NCI-H1694 treated with DMSO at 0.1 percent for 48 hours (cell line): ENCODE measurements around the gene TMEM140.
A peak's percentile ranks its signal among the peaks of the same experiment; 100 is the strongest.
"Not testable (repeated sequence)": the region's sequence is repeated elsewhere in the genome, so short reads cannot be mapped to it uniquely, and the experiment has no call there.

Experiments
- DNase-seq: peaks from one replicate; lab custom pipeline; 2025; lab: John Stamatoyannopoulos, UW

TMEM140 gene

DNA sequence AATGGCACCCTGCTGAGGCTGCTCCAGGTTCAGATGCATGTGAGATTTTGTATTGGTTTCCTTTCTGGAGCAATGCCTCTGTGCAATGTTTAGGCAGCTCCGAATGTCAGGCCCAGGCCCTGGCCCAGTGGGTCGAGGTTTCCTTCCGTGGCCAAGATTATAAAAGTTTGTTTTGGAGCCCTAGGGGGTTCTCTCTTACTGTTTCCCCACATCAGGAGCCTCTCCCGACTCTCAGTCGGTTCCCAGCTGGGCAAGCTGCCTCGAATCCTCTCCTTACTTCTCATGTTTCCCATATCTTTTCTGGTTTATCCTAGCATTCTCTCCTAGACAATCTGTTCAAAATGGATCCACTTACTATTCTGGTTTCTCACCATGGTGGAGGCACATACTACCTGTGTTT is 11.0 kb downstream of the TMEM140 start:
- DNase-seq = no peak

DNA sequence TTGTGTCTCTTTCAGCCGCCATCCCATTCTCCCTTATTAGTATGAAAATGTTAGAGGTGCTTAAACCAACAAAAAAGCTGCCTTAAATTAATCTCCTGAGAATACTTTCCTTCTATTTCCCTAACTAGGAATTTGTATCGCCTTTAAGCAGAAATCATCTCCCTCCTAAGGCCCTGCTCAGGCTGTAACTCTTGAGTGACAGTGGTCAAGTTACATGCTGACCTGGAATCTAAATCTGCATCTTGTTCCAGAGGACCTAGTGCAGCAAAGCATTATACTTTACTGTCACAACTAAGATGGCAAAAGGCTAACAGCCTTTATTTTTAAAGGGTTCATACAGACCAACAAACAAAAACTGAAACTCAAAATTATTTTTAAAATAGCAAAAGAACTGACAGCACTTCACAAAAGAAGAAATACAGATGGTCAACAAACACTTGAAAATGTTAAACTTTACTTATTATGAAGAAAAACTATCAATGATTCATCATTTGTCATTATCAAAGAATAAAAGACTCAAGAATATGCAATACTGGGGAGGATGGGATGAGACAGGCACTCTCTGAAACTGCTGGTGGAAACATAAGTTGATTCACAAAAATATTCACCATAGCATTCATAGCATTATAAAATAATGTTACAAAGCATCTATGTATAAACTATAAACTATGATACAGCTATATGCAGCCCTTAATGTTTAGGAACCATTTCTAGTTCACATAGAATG is 11.7 kb downstream of the TMEM140 start:
- DNase-seq = no peak

DNA sequence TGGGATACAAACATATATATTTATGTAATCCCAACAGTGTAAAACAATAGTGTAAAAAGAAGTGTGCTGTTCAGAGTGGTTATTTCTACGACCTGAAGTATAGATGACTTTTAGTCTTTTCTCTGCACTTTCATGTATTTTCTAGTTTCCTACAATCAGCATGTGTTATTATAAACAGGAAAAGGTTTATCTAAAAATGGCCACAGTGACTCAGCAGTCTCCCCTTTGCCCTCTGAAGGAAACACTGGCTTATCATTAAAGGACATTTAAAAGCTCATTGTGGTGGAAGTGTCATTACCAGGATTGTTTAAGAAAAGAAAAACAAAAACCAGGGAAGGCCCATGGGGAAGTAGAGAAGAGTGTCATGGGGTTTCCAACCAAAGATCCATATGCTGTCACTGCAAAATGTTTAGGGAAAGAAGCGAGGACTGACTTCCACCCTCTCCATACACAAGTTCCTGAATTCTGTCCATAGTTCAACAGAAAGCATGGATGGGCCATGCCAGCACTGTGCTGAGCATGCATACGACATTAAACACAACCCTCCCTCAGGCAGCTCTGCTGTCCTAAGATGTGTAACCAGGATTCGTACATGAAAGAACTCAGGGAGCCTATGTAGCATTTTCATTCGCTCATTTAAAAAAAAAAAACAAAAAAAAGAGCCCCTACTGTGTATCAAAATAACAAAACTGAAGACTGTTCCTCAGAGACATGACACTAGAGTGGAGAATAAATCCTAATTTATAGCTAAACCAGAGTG is 12.4 kb downstream of the TMEM140 start:
- no peak for DNase-seq

DNA sequence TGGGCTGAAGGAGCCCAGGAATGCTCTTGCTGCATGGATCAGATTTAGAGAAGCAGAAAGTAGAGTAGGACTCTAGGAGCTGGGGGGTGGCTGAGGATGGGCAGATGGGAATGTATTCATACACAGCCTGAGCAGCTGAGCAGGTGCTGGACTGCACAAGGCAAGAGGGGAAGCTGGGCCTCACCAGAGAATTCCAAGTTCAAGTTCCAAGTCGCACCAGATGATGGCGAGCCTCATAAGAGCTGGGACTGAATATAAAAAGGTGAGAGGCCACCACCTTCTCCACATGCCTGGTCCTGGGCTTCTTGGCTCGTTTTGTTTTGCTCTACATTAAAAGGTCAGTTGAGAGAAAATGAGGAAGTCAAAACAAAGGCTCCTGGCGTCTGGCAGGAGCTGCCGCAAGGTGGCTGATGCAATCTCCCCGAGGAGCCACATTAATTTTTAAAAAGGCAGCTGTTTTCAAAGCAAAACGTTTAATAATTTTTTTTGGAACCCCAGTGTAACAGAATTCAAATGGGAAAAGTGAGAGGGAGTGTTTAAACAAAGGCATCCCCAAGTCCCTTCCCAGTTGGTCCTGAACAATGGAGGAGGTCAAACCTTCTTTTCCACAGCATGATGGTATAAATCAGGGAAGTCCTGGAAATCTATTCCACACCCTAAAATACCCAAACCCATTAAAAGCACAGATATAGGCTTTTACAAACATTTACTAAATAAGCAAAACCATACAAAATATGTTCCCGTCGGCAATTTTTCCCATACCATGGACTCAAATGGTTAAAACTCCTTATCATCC is 13.2 kb downstream of the TMEM140 start:
- DNase-seq = no peak

DNA sequence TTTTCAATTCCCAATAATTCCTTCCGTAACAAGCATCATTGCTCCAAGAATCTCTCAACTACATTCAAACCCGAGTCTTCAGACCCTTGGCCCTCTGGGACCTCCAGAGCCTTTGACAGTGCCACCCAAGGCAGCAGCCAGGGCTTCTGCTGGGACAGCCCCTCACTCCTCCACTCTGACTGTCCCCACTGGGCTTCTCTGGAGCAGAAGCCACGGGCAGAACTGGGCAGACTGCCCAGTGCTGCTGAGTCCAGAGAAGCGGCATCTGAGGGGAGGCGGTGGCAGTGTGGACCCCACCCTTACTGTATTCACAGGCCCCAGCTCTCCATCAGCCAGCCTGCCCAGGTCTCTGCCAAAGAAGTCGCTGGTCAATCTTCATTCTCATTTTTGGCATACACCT is 13.8 kb downstream of the TMEM140 start:
- DNase-seq = no peak

DNA sequence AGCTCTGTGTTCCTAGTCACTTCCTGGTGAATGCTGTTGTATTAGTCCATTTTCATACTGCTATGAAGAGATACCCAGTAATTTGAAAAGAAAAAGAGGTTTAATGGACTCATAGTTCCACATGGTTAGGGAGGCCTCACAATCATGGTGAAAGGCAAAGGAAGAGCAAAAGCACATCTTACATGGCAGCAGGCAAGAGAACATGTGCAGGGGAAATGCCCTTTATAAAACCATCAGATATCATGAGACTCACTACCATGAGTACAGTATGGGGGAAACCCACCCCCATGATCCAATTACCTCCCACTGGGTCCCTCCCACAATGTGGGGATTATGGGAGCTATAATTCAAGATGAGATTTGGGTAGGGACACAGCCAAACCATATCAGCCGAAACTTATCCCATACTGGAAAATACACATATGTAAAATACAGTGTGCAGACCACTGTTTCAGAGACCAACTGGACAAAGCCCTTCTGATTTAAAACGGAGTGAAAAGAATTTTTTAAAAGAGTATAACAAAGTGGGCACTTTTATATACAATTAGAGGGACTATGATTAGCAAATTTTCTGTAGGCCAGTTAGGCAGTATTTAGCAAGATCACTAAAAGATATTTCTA is 14.6 kb downstream of the TMEM140 start:
- DNase-seq = no peak

DNA sequence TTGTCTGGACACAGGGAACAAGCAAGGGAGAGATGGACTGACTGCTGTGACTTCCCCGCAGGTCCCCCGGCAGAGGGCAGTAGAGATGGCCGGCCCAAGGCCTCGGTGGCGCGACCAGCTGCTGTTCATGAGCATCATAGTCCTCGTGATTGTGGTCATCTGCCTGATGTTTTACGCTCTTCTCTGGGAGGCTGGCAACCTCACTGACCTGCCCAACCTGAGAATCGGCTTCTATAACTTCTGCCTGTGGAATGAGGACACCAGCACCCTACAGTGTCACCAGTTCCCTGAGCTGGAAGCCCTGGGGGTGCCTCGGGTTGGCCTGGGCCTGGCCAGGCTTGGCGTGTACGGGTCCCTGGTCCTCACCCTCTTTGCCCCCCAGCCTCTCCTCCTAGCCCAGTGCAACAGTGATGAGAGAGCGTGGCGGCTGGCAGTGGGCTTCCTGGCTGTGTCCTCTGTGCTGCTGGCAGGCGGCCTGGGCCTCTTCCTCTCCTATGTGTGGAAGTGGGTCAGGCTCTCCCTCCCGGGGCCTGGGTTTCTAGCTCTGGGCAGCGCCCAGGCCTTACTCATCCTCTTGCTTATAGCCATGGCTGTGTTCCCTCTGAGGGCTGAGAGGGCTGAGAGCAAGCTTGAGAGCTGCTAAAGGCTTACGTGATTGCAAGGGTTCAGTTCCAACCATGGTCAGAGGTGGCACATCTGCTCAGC is 16.6 kb downstream of the TMEM140 start:
- no peak for DNase-seq

DNA sequence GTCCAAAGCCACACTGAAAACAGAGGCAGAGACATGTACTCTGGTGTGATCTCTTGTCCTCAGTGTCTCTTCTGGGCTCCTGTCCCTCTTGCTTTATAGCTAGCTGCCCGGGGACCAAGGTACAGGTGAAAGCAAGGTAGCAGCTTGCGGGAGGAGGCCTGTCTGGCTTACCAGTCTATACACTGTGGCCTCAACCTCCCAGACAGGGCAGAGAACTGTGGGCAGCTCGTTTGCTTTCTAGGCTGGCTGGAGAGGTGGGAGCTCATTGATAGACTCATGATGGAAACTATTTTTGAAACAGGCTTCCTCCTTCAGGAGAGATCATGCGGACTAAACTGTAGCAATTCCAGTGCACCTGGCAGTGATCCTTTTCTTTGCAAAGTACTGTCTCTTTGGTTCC is 18.0 kb downstream of the TMEM140 start:
- DNase-seq = no peak

DNA sequence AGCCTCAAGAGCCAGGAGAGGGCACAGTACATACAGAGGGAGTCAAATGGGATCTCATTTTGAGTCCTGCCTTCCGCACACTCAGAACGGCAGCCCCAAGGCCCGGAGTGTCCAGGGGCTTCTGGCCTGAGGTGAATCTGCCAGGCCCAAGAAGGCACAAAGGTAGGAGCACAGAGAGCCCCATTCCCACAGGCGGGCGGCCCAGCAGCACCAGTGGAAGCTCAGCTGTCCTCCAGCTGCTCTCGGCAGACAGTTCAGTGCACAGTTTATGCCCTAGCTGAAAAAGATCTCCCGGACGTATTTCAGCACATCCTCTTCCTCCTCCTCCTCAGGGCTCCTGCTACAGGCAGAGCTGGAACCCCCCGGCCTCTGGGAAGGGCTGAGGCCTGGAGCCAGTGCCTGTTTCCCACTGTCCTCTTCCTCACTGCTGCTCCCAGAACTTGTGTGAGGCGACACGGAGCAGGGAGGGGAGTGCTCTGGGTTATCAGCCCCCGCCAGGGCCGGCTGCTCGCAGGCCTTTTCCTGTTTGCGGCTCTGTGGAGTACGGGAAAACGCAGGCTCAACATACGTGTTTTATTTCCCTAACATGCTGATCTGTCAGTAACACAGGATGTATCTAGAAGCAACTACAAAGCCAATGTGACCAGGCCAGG is 18.6 kb downstream of the TMEM140 start:
- no peak for DNase-seq

DNA sequence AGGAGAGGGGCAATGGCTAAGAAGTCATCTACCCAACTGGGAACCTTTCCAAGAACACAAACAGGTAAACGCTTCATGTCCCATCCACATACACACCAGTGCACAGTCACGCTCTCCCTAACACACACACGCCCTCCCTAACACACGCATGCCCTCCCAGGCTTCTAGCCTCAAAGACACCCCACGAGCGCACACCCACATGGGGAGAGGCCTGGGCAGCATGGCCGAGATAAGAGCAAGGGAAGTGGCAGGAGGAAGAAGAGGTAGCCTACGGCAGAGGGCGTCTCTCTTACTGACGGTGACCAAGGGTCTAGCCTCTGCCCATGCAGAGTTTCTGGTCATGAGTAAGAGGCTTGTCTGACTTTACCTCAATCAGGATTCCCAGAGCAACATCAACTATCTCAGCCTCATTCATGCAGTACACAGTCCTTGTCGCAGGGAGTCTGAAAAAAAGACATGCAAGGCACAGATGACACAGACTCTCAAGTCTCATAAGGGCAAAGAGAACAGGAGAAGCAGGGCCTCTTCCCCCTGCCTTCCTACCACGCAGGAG is 19.6 kb downstream of the TMEM140 start:
- no peak for DNase-seq

DNA sequence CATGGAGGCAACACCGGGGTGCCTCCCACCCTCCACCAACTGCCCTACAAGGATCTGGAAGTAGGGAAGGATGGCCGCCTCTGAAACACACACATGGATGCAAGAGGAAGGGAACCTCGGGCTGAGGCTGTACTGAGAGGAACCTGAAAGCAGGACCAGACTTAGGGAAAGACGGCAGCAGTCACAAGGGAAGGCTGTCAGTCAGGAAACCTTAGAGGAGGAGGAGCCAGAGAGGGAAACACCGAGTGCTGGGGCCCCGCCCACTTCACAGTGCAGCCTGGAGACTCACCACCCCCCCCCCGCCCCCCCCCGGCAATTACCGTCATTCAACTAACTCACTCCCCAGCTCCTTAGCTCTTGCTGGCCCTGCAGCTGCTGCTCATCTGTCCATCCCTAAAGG is 20.1 kb downstream of the TMEM140 start:
- no peak for DNase-seq

DNA sequence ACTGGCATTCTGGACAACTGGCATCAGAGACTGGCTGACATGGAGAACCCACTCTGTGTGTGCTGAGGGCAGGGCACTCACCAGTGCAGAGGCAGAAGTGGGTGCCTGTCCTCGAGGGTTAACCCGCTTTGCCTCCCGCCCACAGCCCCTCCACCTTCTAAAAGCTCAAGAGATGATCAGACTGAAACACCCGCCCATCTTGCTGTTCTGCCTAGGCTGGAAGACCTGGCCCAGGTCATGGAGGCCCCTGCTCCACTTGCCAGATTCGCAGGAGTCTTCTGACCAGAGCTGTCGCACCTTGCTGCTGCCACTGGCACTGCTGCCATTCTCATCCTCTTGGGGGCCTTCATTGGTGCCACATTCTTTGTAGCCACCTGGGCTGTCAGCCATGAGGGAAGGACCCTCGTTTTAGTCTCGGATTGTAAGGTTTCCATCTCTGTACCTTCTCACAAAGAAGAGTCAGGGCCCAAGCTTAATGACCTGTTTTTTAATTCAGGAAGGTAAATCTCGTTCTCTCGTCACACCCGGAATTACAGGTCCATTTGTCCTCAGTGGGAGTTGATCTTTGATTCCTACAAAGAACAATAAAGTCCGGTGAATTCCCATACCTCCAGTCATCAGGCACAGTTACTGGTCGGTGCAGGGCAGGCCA is 20.7 kb downstream of the TMEM140 start:
- no peak for DNase-seq

DNA sequence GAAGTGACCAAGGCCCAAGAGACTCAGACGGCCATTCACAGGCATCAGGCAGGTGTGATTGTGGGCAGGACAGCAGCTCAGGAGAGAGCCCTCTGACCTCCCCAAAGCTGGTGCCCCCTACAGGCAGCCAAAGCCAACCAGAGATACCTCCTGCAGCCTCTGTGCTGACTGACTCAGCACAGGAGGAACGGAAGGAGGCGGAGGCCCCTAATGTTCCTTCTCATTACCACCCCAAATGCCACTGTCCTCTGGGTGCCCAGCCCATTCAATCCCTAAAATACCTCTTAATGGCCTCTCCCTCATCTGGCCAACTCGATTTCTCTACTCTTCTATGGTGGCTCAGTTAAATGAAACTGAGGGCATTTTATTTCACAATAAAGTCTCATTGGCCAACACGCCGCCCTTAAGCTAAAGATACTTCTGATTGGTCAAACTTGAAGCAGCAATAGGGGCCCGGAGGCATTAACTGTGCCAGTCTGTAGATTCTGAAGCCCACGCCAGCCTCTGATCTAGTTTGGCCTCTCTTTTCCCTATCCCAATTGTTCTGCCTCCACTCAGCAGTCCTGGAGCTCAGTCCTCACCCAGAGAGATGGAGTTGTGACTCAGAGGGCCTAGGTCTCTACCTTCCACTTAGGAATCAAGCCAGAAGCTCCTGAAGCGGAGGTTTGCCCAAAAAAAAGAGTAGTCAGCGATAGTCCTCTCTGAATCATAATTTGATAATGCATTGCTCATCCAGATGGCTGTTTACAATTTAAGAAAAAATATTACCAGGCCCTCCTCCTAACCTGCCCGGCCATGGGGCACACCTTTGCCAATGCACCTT is 21.5 kb downstream of the TMEM140 start:
- DNase-seq = no peak

DNA sequence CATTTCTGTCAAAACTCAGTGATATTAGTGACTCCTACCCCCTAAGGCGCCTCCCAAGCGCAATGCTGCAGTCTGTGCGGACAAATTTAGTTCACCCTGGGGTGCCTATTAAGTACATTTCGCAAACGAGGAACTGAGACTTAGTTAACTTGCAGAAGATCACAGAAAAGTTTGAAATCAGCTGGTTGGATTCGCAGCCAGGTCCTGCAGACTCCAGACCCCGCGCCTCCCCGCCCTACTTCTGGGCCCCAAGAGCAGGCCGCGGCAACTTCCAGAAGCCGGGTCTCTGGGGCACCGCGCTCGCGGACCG is 22.0 kb downstream of the TMEM140 start:
- no peak for DNase-seq

DNA sequence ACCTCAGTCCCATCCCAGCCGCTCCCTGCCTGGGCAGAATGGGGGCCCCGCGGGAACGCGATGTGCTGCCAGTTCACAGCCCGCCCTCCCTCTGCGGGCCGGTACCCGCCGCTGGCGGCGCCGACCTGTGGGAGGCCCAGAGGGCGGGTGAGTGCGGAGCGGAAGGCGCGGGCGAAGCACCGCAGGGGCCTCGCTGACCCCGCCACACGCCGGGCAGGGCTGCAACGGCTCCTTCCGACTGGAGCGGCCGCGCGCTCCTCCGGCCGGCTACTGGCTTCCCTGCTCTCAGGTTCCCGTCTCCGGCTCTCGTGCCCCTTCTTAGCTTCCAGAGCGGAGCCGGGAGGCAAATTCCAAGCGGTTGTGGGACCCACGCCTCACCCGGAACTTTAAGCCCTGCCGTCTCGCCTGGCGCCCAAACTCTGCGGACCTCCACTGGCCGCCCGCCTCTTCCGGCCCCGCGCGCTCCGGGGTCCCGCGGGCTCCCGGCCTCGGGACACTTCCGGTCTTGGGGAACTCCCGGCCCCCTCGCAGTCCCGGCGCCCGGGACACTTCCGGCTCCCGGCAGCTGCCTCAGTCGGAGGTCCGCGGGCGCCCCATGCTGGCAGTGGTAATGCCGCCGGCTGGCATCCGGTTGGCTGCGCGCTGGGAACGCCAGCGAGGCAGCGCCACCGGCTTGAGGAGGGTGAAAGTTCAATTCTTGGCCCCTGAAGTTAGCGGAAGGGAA is 22.6 kb downstream of the TMEM140 start, which contains the start of gene CYREN:
Gene CYREN, minus strand, starts transcription at position 434 of the 724 bp plus-strand sequence. CDS start 1,785 bp downstream, outside the sequence.
- DNase-seq = peak; percentile 85

DNA sequence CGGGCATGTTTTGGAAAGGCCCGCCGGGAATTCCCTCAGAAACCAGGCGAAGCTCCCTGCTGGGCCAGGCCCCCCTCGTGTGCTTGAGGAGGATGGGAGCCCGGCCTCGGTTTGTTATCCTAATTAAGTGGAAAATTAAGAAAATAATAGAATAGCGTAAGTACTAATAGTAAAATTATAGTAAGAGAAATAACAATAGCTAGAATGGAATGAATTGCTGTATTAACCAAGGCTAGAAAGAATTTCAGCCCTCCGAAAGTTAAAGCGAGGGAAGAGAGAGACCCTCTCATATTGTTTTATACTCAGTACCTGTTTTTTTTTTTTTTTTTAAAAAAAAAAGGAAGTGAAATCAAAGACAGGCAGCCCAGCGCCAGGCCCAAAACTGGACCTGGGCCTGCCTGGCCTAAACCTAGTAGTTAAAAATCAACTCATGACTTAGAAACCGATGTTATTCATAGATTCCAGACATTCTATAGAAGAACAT is 23.2 kb downstream of the TMEM140 start:
- not testable (repeated sequence) for DNase-seq

DNA sequence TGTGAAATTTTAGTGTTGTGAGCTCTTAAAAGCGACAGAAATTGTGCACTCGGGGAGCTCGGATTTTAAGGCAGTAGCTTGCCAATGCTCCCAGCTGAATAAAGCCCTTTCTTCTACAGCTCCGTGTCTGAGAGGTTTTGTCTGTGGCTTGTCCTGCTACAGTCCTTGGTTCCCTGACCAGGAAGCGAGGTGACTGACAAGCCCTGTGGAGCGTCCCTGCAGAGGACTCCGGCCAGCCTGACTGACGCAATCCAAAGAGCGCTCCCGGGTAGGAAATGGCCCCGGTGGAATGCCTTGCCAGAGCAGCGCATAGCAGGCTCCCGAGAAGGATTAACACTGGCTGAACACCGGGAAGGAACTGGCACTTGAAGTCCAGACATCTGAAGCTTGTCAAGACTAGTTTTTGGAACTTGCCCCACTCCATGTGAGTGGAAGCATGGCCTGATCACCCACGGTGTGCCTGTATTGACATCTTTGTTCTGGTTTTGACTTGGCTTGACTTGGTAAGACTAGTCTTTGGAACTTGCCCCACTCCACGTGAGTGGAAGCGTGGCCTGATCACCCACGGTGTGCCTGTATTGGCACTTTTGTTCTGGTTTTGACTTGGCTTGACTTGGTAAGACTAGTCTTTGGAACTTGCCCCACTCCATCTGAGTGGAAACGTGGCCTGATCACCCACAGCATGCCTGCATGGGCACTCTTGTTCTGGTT is 23.9 kb downstream of the TMEM140 start:
- DNase-seq = not testable (repeated sequence)

DNA sequence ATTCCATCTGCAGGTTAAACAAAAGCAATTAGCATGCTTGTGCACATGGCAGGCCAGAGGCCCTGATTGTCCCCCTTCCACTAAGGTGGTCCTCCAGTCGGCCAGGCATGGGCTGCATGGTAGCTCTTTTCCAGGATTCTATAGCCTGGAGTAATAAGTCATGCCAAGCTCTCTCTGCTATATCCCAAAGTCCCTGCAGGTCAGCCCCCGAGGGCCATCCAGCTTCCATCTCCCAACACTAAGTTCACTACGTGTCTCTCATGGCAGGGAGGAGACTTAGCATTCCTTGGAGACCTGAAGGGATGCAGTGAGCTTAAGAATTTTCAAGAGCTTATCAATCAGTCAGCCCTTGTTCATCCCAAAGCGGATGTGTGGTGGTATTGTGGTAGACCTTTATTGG is 26.0 kb downstream of the TMEM140 start:
- not testable (repeated sequence) for DNase-seq
